ENCODE data around the gene PTPRN2.
"Not testable (repeated sequence)": the region's sequence is repeated elsewhere in the genome, so short reads cannot be mapped to it uniquely, and the experiment has no call there.

Gene PTPRN2

GRCh38 chr7:158357106-158357897 is 230.3 kb downstream of the PTPRN2 start:
- in situ Hi-C loops (cut with HindIII; ENCODE audit: low sequenced_read_pairs) = loop anchor here (5.0 kb wide), 1 partner anchor 55 kb away; no protein-coding TSS in a partner anchor

DNA sequence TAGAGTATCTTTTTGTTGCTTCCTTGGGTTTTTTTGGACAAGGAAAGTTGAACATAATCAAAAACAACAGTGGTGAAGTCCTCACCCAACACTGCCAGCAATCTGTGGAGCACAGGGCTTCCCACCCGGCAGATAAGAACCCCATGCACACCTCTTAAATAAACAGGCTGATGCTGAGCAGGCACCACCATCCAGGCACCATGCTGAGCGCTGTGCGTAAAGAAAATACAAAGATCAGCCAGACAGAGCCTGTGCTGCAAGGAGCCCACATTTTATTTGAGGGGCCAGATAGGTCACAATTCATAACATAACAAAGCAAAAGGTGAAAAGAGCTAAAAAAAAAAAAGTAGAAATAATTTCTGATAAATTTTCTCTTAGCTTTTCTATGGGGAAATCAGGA is 231.2 kb downstream of the PTPRN2 start:
- in situ Hi-C loops (cut with HindIII; ENCODE audit: low sequenced_read_pairs) = loop anchor here (5.0 kb wide), 1 partner anchor 54 kb away; no protein-coding TSS in a partner anchor

GRCh38 chr7:158355456-158356065 is 232.1 kb downstream of the PTPRN2 start:
- in situ Hi-C loops (cut with HindIII; ENCODE audit: low sequenced_read_pairs) = loop anchor here (5.0 kb wide), 1 partner anchor 53 kb away; no protein-coding TSS in a partner anchor

- in situ Hi-C loops (cut with HindIII; ENCODE audit: low sequenced_read_pairs) = loop anchor here (5.0 kb wide), 1 partner anchor 53 kb away; no protein-coding TSS in a partner anchor
Observed at GRCh38 chr7:158354861-158355260, 232.8 kb downstream of the PTPRN2 start.

DNA sequence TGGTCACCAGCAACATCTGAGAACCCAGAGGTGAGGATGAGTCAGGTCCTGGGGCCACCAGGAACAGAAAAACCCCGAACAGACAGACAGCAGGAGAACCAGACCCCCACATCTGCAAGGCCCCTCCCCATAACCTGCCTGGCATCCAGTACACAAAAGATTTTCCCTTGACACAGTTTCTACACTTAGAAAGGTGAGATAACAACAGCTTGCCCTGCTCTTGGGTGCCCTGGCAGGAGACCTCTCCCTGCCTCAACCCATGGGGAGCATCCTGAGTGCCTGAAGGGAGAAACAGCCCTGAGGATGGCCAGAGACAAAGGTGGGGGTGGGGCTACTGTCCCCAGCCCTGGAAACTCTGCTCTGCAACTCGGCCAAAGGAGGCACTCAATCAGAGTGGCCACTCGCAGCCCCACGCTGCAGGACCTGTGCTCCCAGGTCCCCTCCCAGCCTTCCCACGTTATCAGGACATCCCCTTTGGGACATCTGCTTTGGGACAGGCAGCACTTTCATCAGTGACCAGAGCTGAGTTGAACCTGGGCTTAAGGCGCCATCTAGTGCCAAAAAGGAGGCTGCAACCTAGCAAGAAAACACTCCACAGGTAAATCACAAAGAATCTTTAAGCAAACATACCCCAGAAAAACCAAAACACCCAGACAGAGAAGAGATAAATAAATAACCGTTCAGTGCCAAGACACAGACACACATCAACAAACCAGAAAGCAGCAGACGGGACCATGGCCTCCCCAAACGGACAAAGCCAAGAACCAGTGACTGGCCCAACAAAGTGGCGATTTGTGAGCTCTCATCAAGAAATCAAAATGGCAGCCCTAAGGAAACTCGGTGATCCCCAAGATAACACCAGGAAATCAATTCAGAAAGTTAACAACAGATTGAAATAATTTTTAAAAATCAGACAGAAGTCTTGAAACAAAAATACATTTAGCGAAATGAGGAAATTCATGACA is 233.7 kb downstream of the PTPRN2 start:
- in situ Hi-C loops (cut with HindIII; ENCODE audit: low sequenced_read_pairs) = no loop called here

- in situ Hi-C loops (cut with HindIII; ENCODE audit: low sequenced_read_pairs) = not testable (repeated sequence)
Observed at GRCh38 chr7:158351899-158352729, 235.5 kb downstream of the PTPRN2 start.

- in situ Hi-C loops (cut with HindIII; ENCODE audit: low sequenced_read_pairs) = no loop called here
Observed at GRCh38 chr7:158351481-158351880, 236.1 kb downstream of the PTPRN2 start.

GRCh38 chr7:158351051-158351450 is 236.6 kb downstream of the PTPRN2 start:
- in situ Hi-C loops (cut with HindIII; ENCODE audit: low sequenced_read_pairs) = no loop called here

DNA sequence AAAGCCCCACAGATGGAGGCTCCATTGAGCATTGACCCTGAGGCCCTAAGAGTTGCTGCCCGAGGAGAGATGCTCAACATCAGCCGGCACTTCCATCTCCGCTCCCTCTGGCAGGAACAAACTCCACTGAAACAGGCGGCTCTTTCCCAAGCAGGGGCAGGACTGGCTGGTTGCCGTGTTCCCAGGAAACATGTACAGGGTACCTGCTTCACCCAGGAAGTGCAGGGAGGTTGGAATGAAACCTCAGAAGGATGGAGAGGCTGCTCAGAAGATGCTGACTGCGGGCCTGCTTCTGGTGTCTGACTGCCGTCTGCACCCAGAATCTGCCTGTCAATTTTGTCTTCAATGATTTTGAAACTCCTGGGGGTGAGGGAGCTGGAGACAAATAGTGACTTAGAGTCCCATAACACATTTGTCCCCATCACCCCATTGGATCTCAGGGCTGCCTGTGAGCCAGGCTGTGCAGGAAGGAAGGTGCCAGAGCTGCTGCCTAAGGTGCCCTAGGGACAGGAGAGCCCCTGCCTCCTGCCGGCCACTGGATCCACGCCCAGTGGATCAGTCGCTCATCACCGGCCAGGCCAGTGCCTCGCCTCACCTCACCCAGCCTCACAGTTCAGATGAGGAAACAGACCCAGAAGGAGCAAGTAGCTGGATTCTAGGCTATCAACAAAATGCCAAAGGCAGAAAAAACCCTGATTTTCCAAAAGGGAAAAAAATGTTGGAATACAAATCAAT is 237.3 kb downstream of the PTPRN2 start:
- in situ Hi-C loops (cut with HindIII; ENCODE audit: low sequenced_read_pairs) = no loop called here

DNA sequence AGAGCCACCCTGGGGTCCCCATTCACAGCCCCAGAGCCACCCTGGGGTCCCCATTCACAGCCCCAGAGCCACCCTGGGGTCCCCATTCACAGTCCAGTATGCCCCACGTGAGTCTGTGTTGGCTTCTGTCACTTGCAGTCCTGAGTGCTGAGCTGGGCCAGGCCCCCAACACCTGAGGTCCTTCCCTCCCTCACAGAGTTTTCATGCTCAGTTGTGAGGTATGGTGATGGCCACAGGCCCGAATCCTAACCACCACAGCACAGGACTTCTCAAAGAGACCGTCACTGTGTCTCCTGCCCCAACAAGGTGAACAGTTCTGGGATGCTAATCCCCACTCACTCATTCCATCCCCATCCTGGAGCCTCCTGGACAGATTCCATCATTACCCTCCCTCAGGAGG is 239.2 kb downstream of the PTPRN2 start:
- in situ Hi-C loops (cut with HindIII; ENCODE audit: low sequenced_read_pairs) = no loop called here

GRCh38 chr7:158348039-158348438 is 239.6 kb downstream of the PTPRN2 start:
- in situ Hi-C loops (cut with HindIII; ENCODE audit: low sequenced_read_pairs) = not testable (repeated sequence)

- in situ Hi-C loops (cut with HindIII; ENCODE audit: low sequenced_read_pairs) = no loop called here
Observed at GRCh38 chr7:158345731-158346130, 241.9 kb downstream of the PTPRN2 start.

DNA sequence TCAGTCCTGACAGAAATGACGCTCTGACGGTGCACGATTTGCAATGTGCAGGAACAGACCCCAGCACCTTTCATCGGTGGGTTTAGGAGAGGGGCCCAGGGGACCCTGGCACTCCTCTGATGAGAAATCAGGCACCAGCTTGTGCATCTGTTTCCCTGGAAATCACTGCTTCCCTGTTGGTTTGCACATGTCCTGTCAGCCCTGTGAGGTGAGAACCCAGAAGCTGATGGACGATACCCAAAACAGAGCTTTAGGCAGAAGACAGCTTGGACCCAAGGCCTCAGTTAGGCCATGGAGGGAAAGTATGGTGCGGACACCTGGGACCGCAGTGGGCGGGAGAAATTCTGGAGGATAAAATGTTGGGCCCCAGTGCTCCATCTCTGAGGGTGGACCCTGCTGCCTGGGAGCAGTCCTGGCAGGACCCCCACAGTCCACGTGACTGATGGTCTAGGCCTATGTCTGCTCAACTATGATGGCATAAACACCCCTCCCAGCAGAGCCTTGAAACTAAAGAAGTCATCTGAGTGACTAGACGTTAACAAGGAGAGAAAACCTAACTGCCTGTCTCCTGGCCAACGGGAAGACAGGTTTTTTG is 242.8 kb downstream of the PTPRN2 start:
- in situ Hi-C loops (cut with HindIII; ENCODE audit: low sequenced_read_pairs) = no loop called here

GRCh38 chr7:158343936-158344455 is 243.6 kb downstream of the PTPRN2 start:
- in situ Hi-C loops (cut with HindIII; ENCODE audit: low sequenced_read_pairs) = no loop called here

DNA sequence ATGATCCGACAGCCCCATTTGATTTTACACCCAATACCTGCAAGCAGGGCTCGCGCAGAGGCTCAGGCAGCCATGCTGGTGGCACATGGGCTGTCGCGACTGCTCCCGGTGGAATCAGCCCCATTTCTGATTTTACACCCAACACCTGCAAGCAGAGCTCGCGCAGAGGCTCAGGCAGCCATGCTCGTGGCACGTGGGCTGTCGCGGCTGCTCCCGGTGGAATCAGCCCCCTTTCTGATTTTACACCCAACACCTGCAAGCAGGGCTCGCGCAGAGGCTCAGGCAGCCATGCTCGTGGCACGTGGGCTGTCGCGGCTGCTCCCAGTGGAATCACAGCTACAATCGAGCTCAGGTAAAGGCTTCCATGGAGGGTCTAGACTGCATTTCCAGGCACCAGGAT is 244.1 kb downstream of the PTPRN2 start:
- in situ Hi-C loops (cut with HindIII; ENCODE audit: low sequenced_read_pairs) = no loop called here

GRCh38 chr7:158341097-158341496 is 246.5 kb downstream of the PTPRN2 start:
- in situ Hi-C loops (cut with HindIII; ENCODE audit: low sequenced_read_pairs) = not testable (repeated sequence)

DNA sequence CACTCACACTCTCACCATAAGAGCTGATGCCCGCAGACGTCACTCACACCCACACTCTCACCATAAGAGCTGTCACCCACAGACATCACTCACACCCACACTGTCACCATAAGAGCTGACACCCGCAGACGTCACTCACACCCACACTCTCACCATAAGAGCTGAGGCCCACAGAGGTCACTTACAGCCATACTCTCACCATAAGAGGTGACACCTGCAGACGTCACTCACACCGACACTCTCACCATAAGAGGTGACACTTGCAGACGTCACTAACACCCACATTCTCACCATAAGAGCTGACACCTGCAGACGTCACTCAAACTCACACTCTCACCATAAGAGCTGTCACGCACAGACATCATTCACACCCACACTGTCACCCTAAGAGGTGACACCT is 250.7 kb downstream of the PTPRN2 start:
- in situ Hi-C loops (cut with HindIII; ENCODE audit: low sequenced_read_pairs) = not testable (repeated sequence)

GRCh38 chr7:158332516-158332915 is 255.1 kb downstream of the PTPRN2 start:
- in situ Hi-C loops (cut with HindIII; ENCODE audit: low sequenced_read_pairs) = not testable (repeated sequence)
